ENCODE data around the gene MXRA7. TPM values are rescaled to one million over a fixed set of nuclear protein-coding genes. Genes with fewer than 3 reads are reported as not detected.

MXRA7 gene
- total RNA-seq, 2 experiments from 2014 or later = 8.4 to 8.6 TPM

- H3K36me3 Mint-ChIP-seq (ENCODE audit: low read depth) = no peaks in the 10 kb centered on the region
- H3K9me3 Mint-ChIP-seq = no peaks in the 10 kb centered on the region
- H3K4me3 Mint-ChIP-seq = no peak overlapping the region
- ATAC-seq (no peak), DNase-seq (no peak)
- TF ChIP-seq CTCF (IDR thresholded peaks at IDR 0.05) = no peak
- ChIA-PET CTCF (interaction anchor here (0.9 to 2.2 kb wide), 2 partner anchors 28 to 62 kb away, joined by 3 to 6 read pairs; no protein-coding TSS in a partner anchor), POLR2A (no interaction called here)
- H3K27me3 Mint-ChIP-seq = no peaks in the 10 kb centered on the region
- intact Hi-C loops (cut with micrococcal nuclease) = no loop called here
- H3K4me1 Mint-ChIP-seq (ENCODE audit: low read depth) = peaks cover 5% of the 10 kb centered on the region
- no peak overlapping the region for H3K27ac Mint-ChIP-seq
Observed at GRCh38 chr17:76685846-76686245, 24.9 kb downstream of the MXRA7 start.

- no peak overlapping the region for H3K27ac Mint-ChIP-seq
- H3K4me3 Mint-ChIP-seq = no peak overlapping the region
- peaks cover 5% of the 10 kb centered on the region for H3K4me1 Mint-ChIP-seq (ENCODE audit: low read depth)
- no peaks in the 10 kb centered on the region for H3K27me3 Mint-ChIP-seq
- no peaks in the 10 kb centered on the region for H3K9me3 Mint-ChIP-seq
- DNase-seq (no peak), ATAC-seq (no peak)
- H3K36me3 Mint-ChIP-seq (ENCODE audit: low read depth) = no peaks in the 10 kb centered on the region
- intact Hi-C loops (cut with micrococcal nuclease) = no loop called here
- TF ChIP-seq CTCF (IDR thresholded peaks at IDR 0.05) = no peak
- CTCF ChIA-PET = interaction anchor here (0.9 to 2.2 kb wide), 2 partner anchors 29 to 62 kb away, joined by 3 to 6 read pairs; no protein-coding TSS in a partner anchor
- POLR2A ChIA-PET = no interaction called here
Observed at GRCh38 chr17:76685366-76685765, 25.4 kb downstream of the MXRA7 start.

GRCh38 chr17:76684756-76685155, 26.0 kb downstream of the MXRA7 start:
- no peaks in the 10 kb centered on the region for H3K9me3 Mint-ChIP-seq
- no peak for TF ChIP-seq CTCF (IDR thresholded peaks at IDR 0.05)
- H3K4me1 Mint-ChIP-seq (ENCODE audit: low read depth) = peaks cover 5% of the 10 kb centered on the region
- no peak overlapping the region for H3K4me3 Mint-ChIP-seq
- intact Hi-C loops (cut with micrococcal nuclease) = no loop called here
- no peak for DNase-seq
- ATAC-seq = no peak
- no peaks in the 10 kb centered on the region for H3K27me3 Mint-ChIP-seq
- H3K36me3 Mint-ChIP-seq (ENCODE audit: low read depth) = no peaks in the 10 kb centered on the region
- POLR2A ChIA-PET = interaction anchor here (1.0 kb wide), 1 partner anchor 13 kb away, joined by 5 read pairs; no protein-coding TSS in a partner anchor
- no peak overlapping the region for H3K27ac Mint-ChIP-seq
- CTCF ChIA-PET = interaction anchor here (0.8 to 2.2 kb wide), 4 partner anchors 10 to 61 kb away, joined by 3 to 6 read pairs (median 4); no protein-coding TSS in a partner anchor

- no peak for TF ChIP-seq CTCF (IDR thresholded peaks at IDR 0.05)
Observed at GRCh38 chr17:76683921-76684745, 26.6 kb downstream of the MXRA7 start.

More at GRCh38 chr17:76683921-76684745, 26.6 kb downstream of the MXRA7 start:
- intact Hi-C loops (cut with micrococcal nuclease) = no loop called here
- peaks cover 5% of the 10 kb centered on the region for H3K4me1 Mint-ChIP-seq (ENCODE audit: low read depth)
- H3K27me3 Mint-ChIP-seq = no peaks in the 10 kb centered on the region
- no peak overlapping the region for H3K4me3 Mint-ChIP-seq
- DNase-seq (no peak), ATAC-seq (no peak)
- no peaks in the 10 kb centered on the region for H3K9me3 Mint-ChIP-seq
- ChIA-PET CTCF (interaction anchor here (0.8 to 2.2 kb wide), 6 partner anchors 9 to 137 kb away, joined by 3 to 6 read pairs (median 3); no protein-coding TSS in a partner anchor), POLR2A (interaction anchor here (1.0 kb wide), 1 partner anchor 13 kb away, joined by 5 read pairs; no protein-coding TSS in a partner anchor)
- no peaks in the 10 kb centered on the region for H3K36me3 Mint-ChIP-seq (ENCODE audit: low read depth)
- H3K27ac Mint-ChIP-seq = no peak overlapping the region

Measured in activated CD8-positive, alpha-beta T cell treated with anti-CD3 and anti-CD28 coated beads for 36 hours (primary cell).